Activated CD8-positive, alpha-beta T cell treated with anti-CD3 and anti-CD28 coated beads for 36 hours (primary cell): ENCODE data around the gene THBD. TPM values are rescaled to one million over a fixed set of nuclear protein-coding genes. Genes with fewer than 3 reads are reported as not detected.
"Not testable (repeated sequence)": the region's sequence is repeated elsewhere in the genome, so short reads cannot be mapped to it uniquely, and the experiment has no call there.

ENCODE experiments used
- ATAC-seq: fragments of 200-7000 bp; cut with Tn5 transposase; one replicate; pipeline ENCODE4 v1.10.0; 2021; ENCODE audit warnings: mild to moderate bottlenecking, moderate library complexity
- CTCF ChIA-PET: fragments of 350-600 bp; sonication (Branson Sonifier 250); formaldehyde crosslinking; loops from one replicate; lab custom pipeline; 2021; ENCODE audit warnings: antibody characterized with exemption; lab: Charles Lee
- POLR2A ChIA-PET: fragments of 350-600 bp; sonication (Branson Sonifier 250); formaldehyde crosslinking; loops from one replicate; lab custom pipeline; 2021; ENCODE audit warnings: antibody characterized with exemption; lab: Charles Lee
- DNase-seq: peaks from one replicate; pipeline ENCODE4 v3.0.0-alpha.2; 2020
- H3K27ac Mint-ChIP-seq: one replicate; pipeline ENCODE4 v1.8.0; 2021; ENCODE audit warnings: mild to moderate bottlenecking, mixed read lengths
- H3K27me3 Mint-ChIP-seq: one replicate; pipeline ENCODE4 v1.8.0; 2021; ENCODE audit warnings: mixed read lengths
- H3K36me3 Mint-ChIP-seq: one replicate; pipeline ENCODE4 v1.8.0; 2021; ENCODE audit warnings: low read depth, mixed read lengths
- H3K4me1 Mint-ChIP-seq: one replicate; pipeline ENCODE4 v1.8.0; 2021; ENCODE audit warnings: low read depth, mixed read lengths
- H3K4me3 Mint-ChIP-seq: one replicate; pipeline ENCODE4 v1.8.0; 2021; ENCODE audit warnings: mild to moderate bottlenecking, moderate library complexity, mixed read lengths
- H3K9me3 Mint-ChIP-seq: one replicate; pipeline ENCODE4 v1.8.0; 2021; ENCODE audit warnings: mixed read lengths
- intact Hi-C: fragments of 100-400 bp; cut with micrococcal nuclease; formaldehyde crosslinking; loops from one replicate; pipeline ENCODE4 v1.10.0; 2022
- total RNA-seq, 2 experiments: library from RNA; stranded (reverse); gene quantifications; one replicate each; pipeline ENCODE4 v1.2.3, GENCODE V29; 2021
- TF ChIP-seq, protein P1 (sequence below): fragments of 200-600 bp; IDR thresholded peaks from one replicate; pipeline ENCODE4 v1.8.0; 2022; ENCODE audit warnings: antibody characterized with exemption, mild to moderate bottlenecking

The THBD gene
- total RNA-seq, 2 experiments from 2014 or later, result not detected

GRCh38 chr20:23031346-23031745 is 18.1 kb downstream of the THBD start:
- Mint-ChIP-seq H3K36me3 (no peaks in the 10 kb centered on the region), H3K27me3 (peaks cover 6% of the 10 kb centered on the region), H3K4me3 (no peak overlapping the region), H3K27ac (no peak overlapping the region), H3K4me1 (no peaks in the 10 kb centered on the region), H3K9me3 (no peaks in the 10 kb centered on the region)
- ChIA-PET CTCF (no interaction called here), POLR2A (no interaction called here)
- intact Hi-C loops, result no loop called here
- DNase-seq (no peak), ATAC-seq (no peak)
- TF ChIP-seq, protein P1, sequence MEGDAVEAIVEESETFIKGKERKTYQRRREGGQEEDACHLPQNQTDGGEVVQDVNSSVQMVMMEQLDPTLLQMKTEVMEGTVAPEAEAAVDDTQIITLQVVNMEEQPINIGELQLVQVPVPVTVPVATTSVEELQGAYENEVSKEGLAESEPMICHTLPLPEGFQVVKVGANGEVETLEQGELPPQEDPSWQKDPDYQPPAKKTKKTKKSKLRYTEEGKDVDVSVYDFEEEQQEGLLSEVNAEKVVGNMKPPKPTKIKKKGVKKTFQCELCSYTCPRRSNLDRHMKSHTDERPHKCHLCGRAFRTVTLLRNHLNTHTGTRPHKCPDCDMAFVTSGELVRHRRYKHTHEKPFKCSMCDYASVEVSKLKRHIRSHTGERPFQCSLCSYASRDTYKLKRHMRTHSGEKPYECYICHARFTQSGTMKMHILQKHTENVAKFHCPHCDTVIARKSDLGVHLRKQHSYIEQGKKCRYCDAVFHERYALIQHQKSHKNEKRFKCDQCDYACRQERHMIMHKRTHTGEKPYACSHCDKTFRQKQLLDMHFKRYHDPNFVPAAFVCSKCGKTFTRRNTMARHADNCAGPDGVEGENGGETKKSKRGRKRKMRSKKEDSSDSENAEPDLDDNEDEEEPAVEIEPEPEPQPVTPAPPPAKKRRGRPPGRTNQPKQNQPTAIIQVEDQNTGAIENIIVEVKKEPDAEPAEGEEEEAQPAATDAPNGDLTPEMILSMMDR, result no peak

- ChIA-PET POLR2A (no interaction called here), CTCF (no interaction called here)
- H3K4me1 Mint-ChIP-seq, result no peaks in the 10 kb centered on the region
- no peak for DNase-seq
- no peak for ATAC-seq
- H3K9me3 Mint-ChIP-seq, result no peaks in the 10 kb centered on the region
- TF ChIP-seq, protein P1, result no peak
- no peak overlapping the region for H3K4me3 Mint-ChIP-seq
- intact Hi-C loops, result no loop called here
- no peak overlapping the region for H3K27ac Mint-ChIP-seq
- peaks cover 6% of the 10 kb centered on the region for H3K27me3 Mint-ChIP-seq
- H3K36me3 Mint-ChIP-seq, result no peaks in the 10 kb centered on the region
Measured at GRCh38 chr20:23029324-23029723, 20.1 kb downstream of the THBD start.

GRCh38 chr20:23028392-23028791 is 21.1 kb downstream of the THBD start:
- H3K4me1 Mint-ChIP-seq, result no peaks in the 10 kb centered on the region
- POLR2A ChIA-PET, result interaction anchor here (0.5 kb wide), 1 partner anchor 264 kb away, joined by 3 read pairs; no protein-coding TSS in a partner anchor
- intact Hi-C loops, result no loop called here
- DNase-seq (no peak), ATAC-seq (no peak)
- CTCF ChIA-PET, result no interaction called here
- no peaks in the 10 kb centered on the region for H3K36me3 Mint-ChIP-seq
- H3K27me3 Mint-ChIP-seq, result peaks cover 6% of the 10 kb centered on the region
- no peak overlapping the region for H3K27ac Mint-ChIP-seq
- H3K4me3 Mint-ChIP-seq, result no peak overlapping the region
- TF ChIP-seq, protein P1, result no peak
- no peaks in the 10 kb centered on the region for H3K9me3 Mint-ChIP-seq

- Mint-ChIP-seq H3K27me3 (peaks cover 2% of the 10 kb centered on the region), H3K9me3 (no peaks in the 10 kb centered on the region), H3K27ac (no peak overlapping the region), H3K4me1 (no peaks in the 10 kb centered on the region), H3K4me3 (no peak overlapping the region), H3K36me3 (no peaks in the 10 kb centered on the region)
- DNase-seq (no peak), ATAC-seq (no peak)
- intact Hi-C loops, result no loop called here
- ChIA-PET CTCF (no interaction called here), POLR2A (no interaction called here)
- TF ChIP-seq, protein P1, result no peak
Measured at GRCh38 chr20:23027721-23028120, 21.8 kb downstream of the THBD start.

DNA sequence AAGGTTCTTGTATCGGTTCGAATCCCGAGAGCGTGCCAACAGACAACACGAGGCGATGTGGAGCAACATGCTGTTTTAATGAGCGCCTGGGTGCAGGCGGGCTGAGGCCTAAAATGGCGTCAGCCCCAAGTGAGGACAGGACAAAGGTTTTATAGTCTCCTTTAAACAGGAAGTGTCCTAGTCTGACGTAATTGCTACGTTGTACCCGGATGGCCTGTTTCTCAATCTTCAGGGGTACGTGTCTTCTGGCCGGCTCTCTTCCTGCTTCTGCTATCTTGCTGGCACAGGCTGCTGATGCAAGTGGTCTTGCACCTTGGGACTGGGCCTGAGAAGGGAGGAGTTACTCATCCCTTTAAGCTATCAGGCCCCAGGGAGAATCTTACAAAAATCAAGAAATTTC is 24.0 kb downstream of the THBD start:
- DNase-seq, H3K36me3 Mint-ChIP-seq, H3K4me3 Mint-ChIP-seq, ATAC-seq, H3K27me3 Mint-ChIP-seq, H3K27ac Mint-ChIP-seq, H3K9me3 Mint-ChIP-seq, intact Hi-C loops, H3K4me1 Mint-ChIP-seq, CTCF ChIA-PET, POLR2A ChIA-PET: not testable (repeated sequence)

DNA sequence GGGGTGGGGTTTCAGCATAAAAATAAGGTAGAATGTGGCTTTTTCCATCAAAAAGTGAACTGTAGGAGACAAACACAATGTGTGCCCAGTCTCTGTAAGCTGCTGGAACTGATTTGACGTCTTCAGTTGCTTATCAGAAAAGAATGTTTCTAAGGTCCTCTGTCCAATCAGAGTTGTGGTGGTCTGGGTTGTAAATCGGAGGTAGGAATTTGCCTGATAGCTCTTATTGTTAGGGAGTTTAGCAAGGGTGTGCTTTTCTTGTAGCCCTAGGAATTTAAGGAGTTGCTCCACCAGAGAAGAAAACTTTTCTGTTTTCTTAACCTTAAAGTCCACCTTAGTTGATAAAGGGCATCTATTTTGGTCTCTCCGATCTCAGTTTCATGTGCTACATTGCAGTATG is 24.8 kb downstream of the THBD start:
- ChIA-PET CTCF (no interaction called here), POLR2A (no interaction called here)
- Mint-ChIP-seq H3K27ac (no peak overlapping the region), H3K36me3 (no peaks in the 10 kb centered on the region), H3K4me1 (no peaks in the 10 kb centered on the region), H3K9me3 (no peaks in the 10 kb centered on the region), H3K27me3 (no peaks in the 10 kb centered on the region), H3K4me3 (no peak overlapping the region)
- TF ChIP-seq, protein P1, result no peak
- intact Hi-C loops, result no loop called here
- ATAC-seq (no peak), DNase-seq (no peak)
